ENCODE measurements around the gene FAM13A. TPM values are rescaled to one million over a fixed set of nuclear protein-coding genes. Genes with fewer than 3 reads are reported as not detected.
"Not testable (repeated sequence)": the region's sequence is repeated elsewhere in the genome, so short reads cannot be mapped to it uniquely, and the experiment has no call there.

FAM13A gene
- total RNA-seq, 1 donor from 2014 or later, result 29.5 TPM

DNA sequence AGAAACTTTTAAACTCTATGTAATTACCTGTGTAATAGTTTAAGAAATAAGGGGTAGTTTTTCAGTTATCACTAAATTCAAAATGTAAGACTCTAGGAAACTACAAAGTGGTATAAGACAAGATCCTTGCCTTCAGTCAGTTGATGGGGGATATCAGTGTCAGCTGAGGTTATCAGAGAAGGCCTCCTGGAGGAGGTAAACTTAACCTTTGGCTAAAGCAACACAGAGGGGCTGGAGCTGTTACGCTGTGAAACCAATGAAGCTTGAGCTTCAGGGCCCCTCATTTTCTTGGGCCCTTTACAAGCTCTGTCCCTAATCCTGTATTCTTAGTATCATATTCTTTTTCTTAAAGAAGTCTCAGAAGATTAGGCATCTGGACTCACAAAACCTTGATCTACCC is 35.9 kb downstream of the FAM13A start:
- peaks cover 20% of the 10 kb centered on the region for H3K4me1 Mint-ChIP-seq (ENCODE audit: low read depth)
- H3K36me3 Mint-ChIP-seq (ENCODE audit: insufficient read depth), result peaks cover 15% of the 10 kb centered on the region
- H3K27me3 Mint-ChIP-seq, result no peaks in the 10 kb centered on the region
- no peak for DNase-seq (ENCODE audit: low spot score, unreplicated experiment)
- TF ChIP-seq, protein P1, sequence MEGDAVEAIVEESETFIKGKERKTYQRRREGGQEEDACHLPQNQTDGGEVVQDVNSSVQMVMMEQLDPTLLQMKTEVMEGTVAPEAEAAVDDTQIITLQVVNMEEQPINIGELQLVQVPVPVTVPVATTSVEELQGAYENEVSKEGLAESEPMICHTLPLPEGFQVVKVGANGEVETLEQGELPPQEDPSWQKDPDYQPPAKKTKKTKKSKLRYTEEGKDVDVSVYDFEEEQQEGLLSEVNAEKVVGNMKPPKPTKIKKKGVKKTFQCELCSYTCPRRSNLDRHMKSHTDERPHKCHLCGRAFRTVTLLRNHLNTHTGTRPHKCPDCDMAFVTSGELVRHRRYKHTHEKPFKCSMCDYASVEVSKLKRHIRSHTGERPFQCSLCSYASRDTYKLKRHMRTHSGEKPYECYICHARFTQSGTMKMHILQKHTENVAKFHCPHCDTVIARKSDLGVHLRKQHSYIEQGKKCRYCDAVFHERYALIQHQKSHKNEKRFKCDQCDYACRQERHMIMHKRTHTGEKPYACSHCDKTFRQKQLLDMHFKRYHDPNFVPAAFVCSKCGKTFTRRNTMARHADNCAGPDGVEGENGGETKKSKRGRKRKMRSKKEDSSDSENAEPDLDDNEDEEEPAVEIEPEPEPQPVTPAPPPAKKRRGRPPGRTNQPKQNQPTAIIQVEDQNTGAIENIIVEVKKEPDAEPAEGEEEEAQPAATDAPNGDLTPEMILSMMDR (IDR thresholded peaks at IDR 0.05; ENCODE audit: unreplicated experiment), result no peak
- H3K4me3 Mint-ChIP-seq (ENCODE audit: low read depth), result no peak overlapping the region
- no peaks in the 10 kb centered on the region for H3K9me3 Mint-ChIP-seq (ENCODE audit: low read depth)
- H3K27ac Mint-ChIP-seq, result no peak overlapping the region

DNA sequence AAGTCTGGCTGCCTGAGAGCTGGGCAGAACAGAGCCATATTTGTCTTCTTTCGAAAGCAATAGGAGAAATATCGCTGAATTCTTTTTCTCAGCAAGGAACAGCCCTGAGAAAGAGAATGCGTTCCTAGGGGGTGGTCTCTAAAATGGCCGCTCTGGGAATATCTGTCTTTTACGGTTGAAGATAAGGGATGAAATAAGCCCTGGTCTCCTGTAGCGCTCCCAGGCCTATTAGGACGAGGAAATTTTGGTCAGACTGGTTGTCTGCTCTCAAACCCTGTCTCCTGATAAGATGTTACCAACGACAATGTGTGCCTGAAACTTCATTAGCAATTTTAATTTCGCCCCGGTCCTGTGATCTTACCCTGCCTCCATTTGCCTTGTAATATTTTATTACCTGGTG is 42.1 kb downstream of the FAM13A start:
- not testable (repeated sequence) for H3K27me3 Mint-ChIP-seq; H3K4me1 Mint-ChIP-seq (ENCODE audit: low read depth); H3K27ac Mint-ChIP-seq; DNase-seq (ENCODE audit: low spot score, unreplicated experiment); H3K4me3 Mint-ChIP-seq (ENCODE audit: low read depth)
- H3K9me3 Mint-ChIP-seq (ENCODE audit: low read depth), result peaks cover 10% of the 10 kb centered on the region
- H3K36me3 Mint-ChIP-seq (ENCODE audit: insufficient read depth), result peaks cover 36% of the 10 kb centered on the region

DNA sequence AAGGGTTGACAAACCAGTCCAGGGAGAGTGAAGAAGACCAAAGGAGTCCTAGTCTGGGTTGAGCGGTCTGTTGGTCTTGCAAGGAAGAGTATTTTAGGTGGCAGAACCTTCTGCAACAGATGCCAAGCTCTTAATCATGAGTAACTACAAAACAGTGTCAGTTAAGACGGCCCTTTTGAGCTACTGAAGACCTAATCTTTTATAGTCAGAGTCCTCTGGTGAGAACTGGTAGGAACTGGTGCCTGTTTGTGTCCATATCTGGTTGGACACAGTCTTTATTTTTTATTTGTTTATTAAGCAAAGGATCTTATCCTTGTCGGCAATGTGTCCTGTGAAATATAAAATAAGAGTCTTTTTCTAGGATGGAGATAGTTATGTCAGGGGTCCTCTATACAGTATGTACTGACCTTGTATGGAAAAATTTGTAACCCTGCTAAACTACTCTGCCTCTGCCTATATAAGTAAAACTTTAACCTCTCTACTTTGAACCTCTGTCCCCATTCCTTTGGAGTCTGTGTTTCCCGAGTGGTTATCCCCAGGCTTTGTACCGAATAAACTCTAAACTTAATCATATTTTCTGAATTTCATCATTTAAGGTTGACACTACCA is 47.1 kb downstream of the FAM13A start:
- H3K4me1 Mint-ChIP-seq (ENCODE audit: low read depth), result peaks cover 2% of the 10 kb centered on the region
- H3K36me3 Mint-ChIP-seq (ENCODE audit: insufficient read depth), result peaks cover 41% of the 10 kb centered on the region
- no peak overlapping the region for H3K4me3 Mint-ChIP-seq (ENCODE audit: low read depth)
- TF ChIP-seq, protein P1 (IDR thresholded peaks at IDR 0.05; ENCODE audit: unreplicated experiment), result no peak
- H3K27ac Mint-ChIP-seq, result no peak overlapping the region
- H3K27me3 Mint-ChIP-seq, result no peaks in the 10 kb centered on the region
- DNase-seq (ENCODE audit: low spot score, unreplicated experiment), result no peak
- peaks cover 9% of the 10 kb centered on the region for H3K9me3 Mint-ChIP-seq (ENCODE audit: low read depth)

GRCh38 chr4:89009115-89009514 is 47.9 kb downstream of the FAM13A start:
- no peak for DNase-seq (ENCODE audit: low spot score, unreplicated experiment)
- Mint-ChIP-seq H3K36me3 (ENCODE audit: insufficient read depth) (peaks cover 38% of the 10 kb centered on the region), H3K27me3 (no peaks in the 10 kb centered on the region), H3K4me3 (ENCODE audit: low read depth) (no peak overlapping the region), H3K27ac (no peak overlapping the region), H3K4me1 (ENCODE audit: low read depth) (peaks cover 2% of the 10 kb centered on the region), H3K9me3 (ENCODE audit: low read depth) (peaks cover 5% of the 10 kb centered on the region)
- TF ChIP-seq, protein P1 (IDR thresholded peaks at IDR 0.05; ENCODE audit: unreplicated experiment), result no peak

- no peak for DNase-seq (ENCODE audit: low spot score, unreplicated experiment)
- Mint-ChIP-seq H3K27me3 (no peaks in the 10 kb centered on the region), H3K27ac (no peak overlapping the region), H3K9me3 (ENCODE audit: low read depth) (peaks cover 5% of the 10 kb centered on the region), H3K4me1 (ENCODE audit: low read depth) (peaks cover 2% of the 10 kb centered on the region), H3K4me3 (ENCODE audit: low read depth) (no peak overlapping the region), H3K36me3 (ENCODE audit: insufficient read depth) (peaks cover 36% of the 10 kb centered on the region)
- TF ChIP-seq, protein P1 (IDR thresholded peaks at IDR 0.05; ENCODE audit: unreplicated experiment), result no peak
These were observed 48.8 kb downstream of the FAM13A start for GRCh38 chr4:89008166-89008565.

DNA sequence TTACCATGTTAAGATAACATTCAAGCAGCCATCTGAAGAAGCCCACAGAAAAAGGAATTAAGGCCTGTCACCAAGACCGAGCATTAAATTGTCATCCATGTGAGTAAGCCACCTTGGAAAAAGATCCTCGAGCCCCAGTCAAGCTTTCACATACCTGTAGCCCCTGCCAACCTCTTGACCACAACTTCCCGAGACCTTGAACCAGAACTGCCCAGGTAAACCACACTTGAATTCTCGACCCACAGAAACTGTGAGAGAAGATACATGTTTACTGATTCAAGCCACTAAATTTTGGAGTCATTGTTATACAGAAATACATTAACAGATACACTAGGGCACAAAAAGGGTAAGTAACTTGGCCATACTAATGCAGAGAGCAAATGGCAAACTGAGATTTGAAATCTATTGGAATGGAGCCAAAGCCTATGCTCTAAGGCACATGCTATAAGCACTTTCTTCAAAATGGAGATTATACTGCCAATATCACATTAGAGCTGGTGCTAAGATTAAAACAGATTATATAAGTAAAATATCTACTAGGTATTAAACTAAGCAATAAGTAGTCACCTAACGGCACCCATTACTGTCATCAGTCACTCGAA is 49.5 kb downstream of the FAM13A start:
- Mint-ChIP-seq H3K4me1 (ENCODE audit: low read depth) (peaks cover 2% of the 10 kb centered on the region), H3K4me3 (ENCODE audit: low read depth) (no peak overlapping the region), H3K27me3 (no peaks in the 10 kb centered on the region), H3K36me3 (ENCODE audit: insufficient read depth) (peaks cover 37% of the 10 kb centered on the region), H3K27ac (no peak overlapping the region), H3K9me3 (ENCODE audit: low read depth) (peaks cover 5% of the 10 kb centered on the region)
- no peak for DNase-seq (ENCODE audit: low spot score, unreplicated experiment)
- TF ChIP-seq, protein P1 (IDR thresholded peaks at IDR 0.05; ENCODE audit: unreplicated experiment), result no peak
